ENCODE results near the gene CYFIP2.
A peak's percentile ranks its signal among the peaks of the same experiment; 100 is the strongest.

The CYFIP2 gene

DNA sequence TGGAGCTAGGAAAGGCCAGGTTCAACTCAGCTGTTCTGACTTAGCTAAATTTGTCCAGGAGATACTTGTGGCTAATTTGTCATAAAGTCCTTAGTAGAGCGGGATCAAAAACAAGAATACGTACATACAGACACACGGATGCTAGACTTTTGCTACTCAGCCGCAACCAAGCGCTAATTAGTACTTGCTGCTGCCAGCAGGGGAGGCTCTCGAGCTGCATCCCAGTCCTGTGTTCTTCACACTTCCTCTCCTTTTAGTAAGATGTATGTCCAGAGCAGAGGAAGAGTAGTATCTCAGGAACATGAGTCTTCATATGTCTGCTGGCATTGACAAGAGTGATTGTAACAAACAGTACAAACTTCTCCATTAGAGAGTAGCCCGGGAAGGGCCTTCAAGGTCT, 58.3 kb downstream of the CYFIP2 start:
- no peak for DNase-seq (ENCODE audit: low read depth in 3 of 3)

DNA sequence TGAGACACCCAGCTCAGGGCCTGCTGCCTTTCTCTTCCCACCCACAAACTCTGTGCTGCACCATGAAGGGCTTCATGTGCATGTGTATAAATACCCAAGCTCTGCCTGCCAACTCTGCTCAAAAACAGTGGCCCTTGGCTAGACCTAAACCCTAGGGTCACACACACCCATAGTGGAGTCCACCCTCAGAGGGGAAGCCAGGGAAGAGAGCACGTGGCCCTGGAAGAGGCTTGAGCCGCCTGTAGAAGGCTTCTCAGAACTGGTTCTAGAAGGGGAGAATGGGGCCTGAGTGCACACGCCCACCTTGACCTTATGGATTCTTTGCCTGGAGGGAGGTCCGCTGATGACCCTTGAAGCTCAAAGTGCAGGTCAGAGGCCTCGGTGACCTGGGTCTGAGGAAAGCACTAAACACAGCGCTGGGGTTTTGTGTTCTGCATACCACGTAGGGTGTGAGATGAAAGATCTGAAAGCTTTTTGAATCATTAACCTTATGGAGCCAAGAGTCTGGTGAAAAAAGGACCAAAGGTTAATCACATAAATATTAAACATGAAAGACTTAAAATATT, 60.6 kb downstream of the CYFIP2 start:
- no peak for DNase-seq (ENCODE audit: low read depth in 3 of 3)

DNA sequence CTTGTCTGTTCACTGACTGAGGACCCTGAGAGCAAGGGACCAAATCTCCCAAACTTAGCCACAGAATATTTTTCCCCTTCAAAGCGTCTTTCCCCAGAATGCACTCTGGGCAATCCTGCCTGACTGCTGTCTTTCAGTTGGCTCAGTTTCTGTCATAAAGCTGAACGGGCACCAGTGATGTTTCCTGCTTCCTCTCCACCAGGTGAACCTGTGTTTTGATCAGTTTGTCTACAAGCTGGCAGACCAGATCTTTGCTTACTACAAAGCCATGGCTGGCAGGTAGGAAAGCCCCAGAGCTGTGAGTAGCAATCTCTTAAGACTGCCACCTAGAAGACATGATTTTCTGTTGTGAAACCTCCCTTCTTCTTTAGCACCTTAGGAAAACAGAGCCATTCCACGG, 61.8 kb downstream of the CYFIP2 start:
- no peak for DNase-seq (ENCODE audit: low read depth in 3 of 3)

DNA sequence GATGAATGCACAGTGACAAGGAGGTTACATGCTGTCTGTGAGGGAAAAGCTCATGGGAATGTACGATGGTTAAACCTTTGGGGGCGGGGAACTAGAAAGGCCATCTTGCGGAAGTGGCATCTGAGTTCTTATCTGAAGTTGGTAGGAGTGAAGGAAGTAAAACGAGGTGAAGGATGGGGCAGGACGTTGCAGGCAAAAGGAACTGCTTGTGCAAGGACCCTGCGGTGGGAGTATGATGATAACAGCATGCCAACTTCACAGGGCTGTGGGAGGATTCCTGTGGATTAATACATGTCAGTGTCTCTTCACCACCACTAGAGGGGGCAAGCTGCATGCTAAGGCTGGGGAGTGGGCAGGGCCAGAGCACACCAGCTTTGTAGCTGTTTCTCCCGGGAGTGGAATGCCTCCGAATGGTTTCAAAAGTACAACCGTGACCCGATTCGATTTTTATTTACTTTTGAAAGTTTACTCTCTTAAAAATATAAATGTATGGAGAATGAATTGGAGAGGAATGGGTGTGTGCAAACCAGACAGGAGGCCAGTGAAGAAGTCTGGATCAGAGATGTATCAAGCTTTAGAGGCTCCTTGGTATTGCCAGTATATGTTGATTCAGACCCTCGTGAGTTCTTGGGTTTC, 62.5 kb downstream of the CYFIP2 start:
- peak; percentile 26 to 46 (median 40) for DNase-seq (ENCODE audit: low read depth in 3 of 3)

DNA sequence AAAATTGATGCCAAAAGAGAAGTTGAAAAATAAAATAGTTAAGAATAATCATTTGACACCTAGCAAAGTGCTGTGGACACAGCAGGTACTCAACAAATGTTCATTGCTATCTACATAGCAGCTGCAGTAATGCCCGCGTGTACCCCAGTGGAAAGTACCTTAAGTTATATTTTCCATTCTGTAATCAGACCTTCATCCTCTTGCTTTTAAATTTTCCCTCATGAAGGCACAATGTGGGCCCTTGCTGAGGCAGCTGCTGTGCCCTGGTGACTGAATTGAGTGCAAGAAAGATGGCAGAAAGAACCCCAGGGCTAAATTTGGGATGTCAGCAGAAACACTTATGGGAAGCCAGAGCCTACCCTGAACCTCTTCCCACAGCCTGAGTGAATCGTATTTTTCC, 65.9 kb downstream of the CYFIP2 start:
- DNase-seq (ENCODE audit: low read depth in 3 of 3), result peak in 1 of 3 experiments; percentile 26

DNA sequence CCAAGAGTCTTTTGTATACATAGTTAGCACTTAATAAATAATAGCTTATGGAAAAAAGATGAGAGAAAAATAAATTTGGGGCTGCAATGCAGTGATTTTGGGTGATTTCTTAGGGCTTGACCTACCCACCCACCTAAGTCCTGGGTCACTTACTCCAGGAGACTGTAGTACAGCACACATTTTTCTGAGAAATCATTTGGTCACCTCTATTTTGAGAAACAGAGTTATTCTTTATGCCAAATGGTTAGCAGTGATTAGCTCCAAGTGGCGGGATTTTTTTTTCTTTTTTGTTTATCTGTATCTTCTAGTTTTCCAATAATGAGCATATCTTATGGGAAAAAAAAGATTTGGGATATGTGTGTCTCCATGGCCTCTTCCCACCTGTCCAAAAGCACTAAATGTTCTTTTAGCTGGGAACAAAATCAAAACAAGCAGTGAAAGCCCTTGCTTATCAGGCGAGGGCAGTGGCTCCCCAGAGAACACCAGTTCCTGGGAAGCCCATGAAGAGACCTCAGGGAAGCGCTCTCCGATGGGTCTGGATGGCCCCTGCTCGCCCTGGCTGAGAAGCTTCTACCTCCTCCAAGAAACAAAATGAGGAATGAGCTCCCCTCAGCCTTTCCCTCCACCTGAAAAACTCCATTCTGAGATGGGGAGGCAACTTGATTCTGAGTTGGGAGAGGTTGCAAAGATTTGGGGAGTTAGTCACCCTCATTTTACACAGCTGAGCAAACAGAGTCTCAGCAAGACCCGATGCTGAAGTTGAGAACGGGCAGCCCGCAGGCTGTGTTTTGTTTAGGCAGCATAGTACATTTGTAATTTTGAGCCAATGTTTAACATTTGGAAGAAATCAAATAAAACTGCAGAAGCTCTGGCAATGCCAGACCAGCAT, 69.9 kb downstream of the CYFIP2 start:
- DNase-seq (ENCODE audit: low read depth in 3 of 3), result no peak

DNA sequence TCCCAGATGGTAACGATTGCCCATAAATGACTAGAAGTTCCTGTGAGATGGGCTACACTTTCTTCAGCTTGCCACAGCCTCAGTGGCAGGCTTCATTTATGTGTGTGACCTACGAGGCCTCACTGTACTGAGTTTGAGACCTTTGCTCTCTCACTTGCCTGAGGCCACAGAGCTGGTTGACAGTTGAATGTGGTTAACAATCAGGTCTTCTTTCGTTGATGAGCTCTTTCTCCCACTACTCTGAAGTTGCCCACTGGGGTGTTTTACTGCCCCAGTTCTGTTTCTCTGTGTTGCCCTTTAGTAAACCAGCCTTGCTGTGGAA, 70.5 kb downstream of the CYFIP2 start:
- no peak for DNase-seq (ENCODE audit: low read depth in 3 of 3)

DNA sequence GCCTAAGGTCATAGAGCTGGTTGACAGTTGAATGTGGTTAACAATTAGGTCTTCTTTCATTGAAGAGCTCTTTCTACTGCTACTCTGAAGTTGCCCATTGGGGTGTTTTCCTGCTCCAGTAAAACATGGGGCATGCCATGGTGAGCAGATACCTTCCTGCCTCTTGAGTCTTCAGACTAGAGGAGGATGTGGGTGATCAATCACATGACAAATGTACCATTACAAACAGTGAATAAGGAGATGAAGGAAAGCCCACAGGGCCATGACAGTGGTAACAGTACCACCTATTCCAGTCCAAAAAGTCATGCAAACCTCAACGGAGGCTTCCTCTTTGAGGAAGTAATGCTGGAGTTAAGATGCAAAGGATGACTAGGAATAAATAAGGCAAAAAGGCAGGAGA, 73.5 kb downstream of the CYFIP2 start:
- no peak for DNase-seq (ENCODE audit: low read depth in 3 of 3)

DNA sequence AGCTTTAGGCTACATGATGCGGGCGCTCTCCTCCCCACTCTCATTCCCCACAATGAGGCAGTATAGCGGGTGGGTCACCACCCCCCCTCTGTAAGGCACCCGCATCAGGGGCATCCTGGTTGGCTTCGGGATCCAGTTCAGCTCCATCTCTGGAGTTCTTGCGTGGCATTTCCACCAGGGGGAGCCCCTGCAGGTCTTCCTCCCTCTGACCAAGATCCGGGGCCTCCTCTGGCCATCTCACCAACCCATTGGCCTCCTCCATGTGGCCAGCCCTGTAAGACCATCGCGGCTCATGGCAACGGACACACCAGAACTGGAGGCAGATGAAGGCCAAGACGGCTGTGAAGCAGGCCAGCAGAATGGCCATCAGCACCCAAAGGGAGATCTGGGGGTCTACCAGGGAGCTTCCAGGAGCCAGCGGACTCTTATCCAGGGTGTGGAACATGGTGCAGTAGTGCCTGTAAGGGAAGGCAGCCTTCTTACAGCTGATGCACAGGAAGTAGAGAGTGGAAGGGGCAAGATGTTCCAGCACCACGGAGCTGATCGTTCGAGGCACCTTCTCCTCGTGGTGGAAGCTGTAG, 77.0 kb downstream of the CYFIP2 start:
- DNase-seq (ENCODE audit: low read depth in 3 of 3), result peak in 1 of 3 experiments; percentile 25

DNA sequence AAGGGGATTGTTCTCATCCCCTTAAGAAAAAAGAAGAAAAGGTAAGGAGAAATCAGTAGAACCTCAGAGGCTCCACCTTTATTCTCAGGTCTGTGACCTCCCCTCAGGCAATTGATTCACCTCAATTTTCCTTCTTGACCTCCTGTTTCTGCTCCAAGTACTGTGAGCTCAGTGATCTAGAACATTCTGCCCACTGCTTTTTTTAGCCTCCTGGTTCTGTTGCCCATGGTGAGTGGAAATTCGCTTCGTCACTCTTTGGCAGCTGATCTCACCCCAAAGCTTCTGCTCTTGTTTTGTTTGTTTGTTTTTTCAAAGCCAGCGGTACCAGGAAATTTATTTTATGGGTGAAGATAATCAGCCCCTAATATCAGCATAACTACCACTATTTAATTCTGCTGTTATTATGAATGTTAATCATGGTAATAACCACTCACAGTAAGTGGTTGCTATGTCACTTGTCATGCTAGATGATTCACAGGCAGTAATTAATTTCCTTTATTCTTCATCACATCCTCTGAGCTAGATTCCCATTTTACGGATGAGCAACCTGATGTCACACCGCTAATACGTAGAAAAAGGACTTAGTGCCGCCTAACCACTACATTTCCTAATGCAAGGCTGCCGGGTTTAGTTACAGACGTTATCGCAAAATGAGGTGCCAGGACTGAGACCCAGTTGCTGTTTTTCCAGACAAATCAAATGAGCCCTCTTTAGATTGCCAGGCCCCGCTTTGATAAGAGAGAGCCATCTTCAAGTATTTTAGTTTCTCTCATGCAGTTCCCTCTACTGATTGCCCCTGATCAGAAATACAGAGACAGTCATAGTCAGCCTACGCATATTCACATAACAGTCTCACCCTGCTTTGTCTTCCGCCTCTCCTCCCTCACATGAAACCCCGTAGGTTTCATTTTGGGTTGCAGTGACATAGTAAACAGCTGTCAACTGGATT, 78.2 kb downstream of the CYFIP2 start:
- no peak for DNase-seq (ENCODE audit: low read depth in 3 of 3)

DNA sequence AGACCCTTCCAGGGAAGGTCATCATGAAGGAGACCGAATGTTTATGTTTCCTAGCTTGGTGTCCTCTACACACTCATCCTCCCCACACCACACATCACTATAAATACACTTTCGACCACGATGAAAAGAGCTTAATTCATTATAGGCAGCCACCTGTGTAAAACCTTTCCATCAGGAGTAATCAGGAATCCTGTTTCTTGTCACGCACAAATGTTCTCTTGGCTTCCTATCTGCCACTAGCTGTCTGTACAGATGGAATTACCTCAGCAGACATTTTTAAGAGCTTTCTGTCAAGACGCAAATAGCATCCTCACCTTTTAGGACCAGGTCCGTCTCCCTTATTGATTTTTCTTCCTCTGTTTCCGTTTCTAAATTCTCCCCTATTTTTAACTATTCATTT, 79.1 kb downstream of the CYFIP2 start:
- no peak for DNase-seq (ENCODE audit: low read depth in 3 of 3)

DNA sequence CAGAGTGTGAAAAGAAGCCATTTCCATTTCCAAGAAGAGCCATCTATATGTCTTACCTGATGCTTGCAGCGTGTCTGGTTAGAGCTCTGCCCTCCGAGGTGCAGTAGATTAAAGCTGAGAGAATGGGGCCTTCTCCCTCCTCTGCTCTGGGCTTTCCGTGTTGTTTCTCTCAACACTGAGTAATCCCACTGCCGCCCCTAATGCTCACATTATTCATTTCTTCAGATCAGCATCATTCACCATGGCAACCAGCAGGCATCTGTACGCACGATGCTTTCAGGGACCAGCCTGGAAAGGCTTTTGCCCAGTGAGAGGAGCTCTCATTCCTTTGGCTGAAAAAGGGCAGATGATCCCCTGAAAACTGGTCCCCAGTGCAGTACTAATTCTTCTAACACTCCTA, 79.6 kb downstream of the CYFIP2 start:
- DNase-seq (ENCODE audit: low read depth in 3 of 3), result no peak

DNA sequence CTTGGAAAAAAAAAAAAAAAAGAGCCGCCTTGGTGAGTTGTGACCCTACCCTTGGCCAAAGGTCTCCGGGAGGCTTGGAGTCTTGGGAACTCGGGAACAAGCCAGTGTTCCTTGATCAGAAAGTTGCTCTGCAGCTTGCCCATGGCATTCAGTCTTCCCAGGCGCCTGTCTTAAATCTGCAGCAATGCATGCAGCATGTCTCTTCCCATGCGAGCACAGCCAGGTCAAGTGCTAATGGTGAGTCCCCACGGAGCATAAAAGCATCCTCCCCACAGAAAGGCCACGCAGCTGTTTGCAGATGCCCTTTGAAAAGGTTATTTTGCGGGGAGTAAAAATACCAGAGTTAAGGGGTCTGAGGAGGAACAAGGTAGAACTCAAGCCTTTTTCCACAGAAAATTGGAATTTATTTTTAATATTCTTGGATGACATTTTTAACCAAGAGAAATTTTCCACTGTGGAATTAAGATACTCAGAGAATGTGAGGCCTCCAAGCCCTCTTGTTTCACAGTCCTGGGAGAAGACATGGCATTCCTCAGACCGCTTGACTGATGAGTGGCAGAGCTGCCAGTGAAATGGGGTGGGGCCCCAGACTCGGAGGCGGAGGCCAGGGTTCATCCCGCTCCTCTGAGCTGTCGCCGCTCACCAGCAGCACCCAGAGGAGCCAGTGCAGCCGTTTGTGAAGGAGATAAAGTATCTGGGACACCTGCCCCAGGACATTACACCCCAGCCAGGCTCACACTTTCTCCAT, 81.6 kb downstream of the CYFIP2 start:
- DNase-seq (ENCODE audit: low read depth in 3 of 3), result no peak

DNA sequence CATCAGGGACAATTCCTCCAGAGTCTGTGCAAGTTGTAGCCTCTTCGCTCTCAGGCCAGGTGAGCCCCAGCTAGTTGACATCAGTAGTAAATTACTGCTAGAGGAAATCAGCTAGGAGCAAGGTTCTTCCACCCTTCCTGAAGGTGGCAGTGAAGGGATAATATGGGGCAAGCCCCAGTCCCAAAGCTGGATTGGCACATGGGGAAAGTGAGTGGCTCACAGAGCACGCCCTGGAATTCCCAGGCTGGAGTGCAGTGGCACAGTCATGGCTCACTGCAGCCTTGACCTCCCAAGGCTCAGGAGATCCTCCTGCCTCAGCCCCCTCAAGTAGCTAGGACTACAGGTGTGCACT, 82.1 kb downstream of the CYFIP2 start:
- DNase-seq (ENCODE audit: low read depth in 3 of 3), result no peak

DNA sequence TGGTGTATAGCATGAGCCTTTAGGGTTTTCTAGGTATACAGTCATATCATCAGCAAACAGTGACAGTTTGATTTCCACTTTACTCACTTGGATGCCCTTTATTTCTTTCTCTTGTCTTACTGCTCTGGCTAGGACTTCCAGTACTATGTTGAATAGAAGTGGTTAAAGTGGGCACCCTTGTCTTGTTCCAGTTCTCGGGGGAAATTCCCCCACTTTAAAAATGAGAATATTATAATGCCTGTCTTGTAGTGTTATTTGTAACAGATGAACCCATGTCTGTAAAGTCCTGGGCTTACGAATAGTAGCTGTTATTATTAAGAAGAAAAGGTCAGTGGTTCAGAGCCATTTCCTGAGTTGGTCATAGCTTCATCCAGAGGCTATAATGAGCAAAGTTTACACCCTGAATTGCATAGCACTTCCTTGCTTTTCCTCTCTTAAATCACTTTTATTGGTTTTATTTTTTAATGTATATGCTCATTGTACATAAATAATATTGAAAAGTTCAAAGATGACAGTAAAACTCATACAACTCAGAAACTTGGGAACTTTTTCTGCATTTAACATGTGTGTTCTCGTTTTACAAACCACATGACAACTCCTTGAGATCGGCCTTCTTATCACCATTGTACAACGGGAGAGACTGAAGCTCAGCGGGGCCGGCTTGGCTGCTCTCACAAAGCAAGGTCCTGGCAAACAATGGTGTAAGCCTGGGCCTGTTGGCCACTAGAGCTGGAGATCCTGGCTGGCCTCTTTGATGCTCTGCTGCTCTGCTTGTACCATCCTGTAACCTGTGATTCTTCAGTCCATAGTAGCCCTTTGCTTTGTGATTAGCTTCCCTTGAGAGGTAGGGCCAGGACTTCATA, 85.2 kb downstream of the CYFIP2 start:
- no peak for DNase-seq (ENCODE audit: low read depth in 3 of 3)

DNA sequence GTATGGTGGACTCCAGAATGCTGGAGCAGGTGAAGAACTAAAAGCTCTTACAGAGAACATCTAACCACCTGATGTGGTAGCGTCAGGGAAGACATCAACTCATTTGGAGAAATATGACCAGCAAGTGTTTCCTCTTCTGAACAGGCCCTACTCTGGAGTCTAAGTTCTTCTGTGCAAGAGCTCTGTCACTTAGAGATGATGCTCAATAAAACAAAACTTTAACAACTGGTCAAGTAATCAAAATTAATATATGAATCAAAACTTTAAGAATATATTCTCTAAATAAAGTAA, 85.8 kb downstream of the CYFIP2 start:
- no peak for DNase-seq (ENCODE audit: low read depth in 3 of 3)

DNA sequence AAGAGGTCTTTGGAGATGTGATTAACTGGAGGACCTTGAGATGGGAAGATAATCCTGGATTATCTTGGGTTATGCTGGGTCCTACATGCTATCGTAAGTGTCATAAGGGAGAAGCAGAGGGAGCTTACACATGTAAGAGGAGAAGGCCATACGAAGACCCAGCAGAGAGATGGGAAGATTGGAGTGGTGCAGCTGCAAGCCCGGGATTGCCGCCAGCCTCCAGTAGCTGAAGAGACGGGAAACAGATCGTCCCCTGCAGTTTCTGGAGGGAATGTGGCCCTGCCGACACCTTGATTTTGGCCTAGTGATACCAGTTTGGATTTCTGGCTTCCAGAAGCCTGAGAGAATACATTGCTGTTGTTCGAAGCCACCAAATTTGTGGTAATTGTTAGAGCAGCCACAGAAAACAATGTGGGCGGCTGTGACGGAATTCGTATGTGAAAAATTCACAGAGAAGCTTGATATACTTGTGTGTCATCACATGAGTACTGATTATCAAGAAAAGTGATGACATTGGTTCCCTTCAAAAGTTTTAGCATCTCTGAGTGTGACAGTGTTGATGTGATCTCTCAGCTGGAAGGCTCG, 86.9 kb downstream of the CYFIP2 start:
- peak in 1 of 3 experiments; percentile 62 for DNase-seq (ENCODE audit: low read depth in 3 of 3)

DNA sequence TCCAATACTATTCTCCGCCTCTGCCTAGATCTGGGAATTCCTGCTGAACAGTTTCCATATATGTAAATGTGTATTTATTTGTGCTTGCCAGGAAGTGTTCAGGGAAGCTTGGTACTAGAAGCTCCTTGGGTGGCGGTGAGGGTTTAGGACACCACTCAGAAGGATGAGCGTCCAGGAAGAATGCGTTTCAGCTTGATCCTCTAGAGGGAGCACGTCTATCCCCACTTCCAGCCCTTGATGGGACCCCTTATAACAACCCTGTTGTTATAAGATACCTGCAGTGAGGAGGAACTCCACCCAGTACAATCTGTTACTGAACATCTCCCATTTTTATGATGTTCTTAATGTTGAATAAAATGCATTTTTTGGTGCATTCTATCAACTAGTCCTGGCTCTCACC, 88.9 kb downstream of the CYFIP2 start:
- DNase-seq (ENCODE audit: low read depth in 3 of 3), result no peak

DNA sequence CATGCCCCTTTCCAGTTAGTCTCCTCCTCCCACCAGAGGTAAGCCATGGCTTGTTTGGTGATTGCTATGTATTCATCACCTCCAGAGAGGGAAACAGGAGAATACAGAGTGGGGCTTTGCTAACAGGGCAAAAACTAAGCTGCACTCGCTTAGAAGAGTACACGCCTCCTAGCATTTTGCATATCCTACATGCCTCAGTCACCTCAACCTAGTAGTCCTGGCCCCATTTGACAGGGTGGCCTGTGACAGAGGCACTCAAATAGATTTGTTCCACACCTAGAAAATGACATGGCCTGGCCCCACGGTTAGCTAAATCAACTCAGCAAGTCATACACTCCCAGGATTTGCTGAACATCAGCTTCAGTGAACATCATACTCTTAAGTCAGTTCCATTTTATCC, 90.7 kb downstream of the CYFIP2 start:
- no peak for DNase-seq (ENCODE audit: low read depth in 3 of 3)

DNA sequence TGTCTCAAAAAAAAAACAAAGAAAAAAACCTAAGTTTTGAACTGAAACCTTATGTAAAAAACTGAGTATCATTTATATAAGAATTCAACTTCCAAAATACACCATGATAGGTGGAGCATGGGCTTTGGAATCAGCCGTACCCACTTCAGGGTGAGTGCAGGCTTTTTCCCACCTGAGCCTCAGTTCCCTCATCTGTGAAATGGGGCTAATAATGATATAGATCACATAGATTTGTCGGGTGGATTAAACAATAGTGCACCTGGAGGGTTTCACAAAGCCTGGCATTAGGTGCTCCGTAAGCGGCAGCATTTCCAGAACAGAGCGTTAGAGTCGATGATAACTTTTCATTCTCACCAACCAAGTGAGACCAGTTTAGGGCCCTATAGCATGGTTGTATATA, 91.9 kb downstream of the CYFIP2 start:
- DNase-seq (ENCODE audit: low read depth in 3 of 3), result no peak
